ENCODE data around the gene FLOT1. TPM values are rescaled to one million over a fixed set of nuclear protein-coding genes. Genes with fewer than 3 reads are reported as not detected.

The FLOT1 gene
- total and polyA plus RNA-seq, 9 of the 15 experiments (the other 6 are each of a cell fraction or from before 2014, with no cell fraction given): 11.7 to 149 (median 118) TPM

- no peak for TF ChIP-seq ZNF124 (CRISPR knock-in tag; IDR thresholded peaks at IDR 0.05)
- TF ChIP-seq JUND (IDR thresholded peaks at IDR 0.05; ENCODE audit: borderline replicate concordance, low read depth, low read length): peak; percentile 41; the same call in 1 of the 2 replicates
- no peak for TF ChIP-seq JUND (tag; IDR thresholded peaks at IDR 0.05; ENCODE audit: borderline replicate concordance, low read depth, low read length)
- TF ChIP-seq HNRNPL (IDR thresholded peaks at IDR 0.05; ENCODE audit: low read depth, low read length): no peak
- TF ChIP-seq TCF3 (CRISPR knock-in tag; IDR thresholded peaks at IDR 0.05): peak; percentile 34; the same call in 1 of the 2 replicates
- TF ChIP-seq ETV1 (tag; conservative IDR thresholded peaks at IDR 0.05; ENCODE audit: low read depth): peak; percentile 58; the same call in 1 of the 2 replicates
- no peak for TF ChIP-seq ZNF324 (CRISPR knock-in tag; IDR thresholded peaks at IDR 0.05)
- no peak for TF ChIP-seq SREBF2 (CRISPR knock-in tag; IDR thresholded peaks at IDR 0.05)
- peak; percentile 71; the same call in 1 of the 2 replicates for TF ChIP-seq STAG1 (CRISPR knock-in tag; IDR thresholded peaks at IDR 0.05; ENCODE audit: borderline replicate concordance)
- TF ChIP-seq ZNF511 (CRISPR knock-in tag; IDR thresholded peaks at IDR 0.05): no peak
- TF ChIP-seq EWSR1 (IDR thresholded peaks at IDR 0.05; ENCODE audit: borderline replicate concordance, low read depth, partially characterized antibody): no peak
- TF ChIP-seq CC2D1A (IDR thresholded peaks at IDR 0.05): peak; percentile 55; the same call in 1 of the 2 replicates
- no peak for TF ChIP-seq ZNF280A (IDR thresholded peaks at IDR 0.05; ENCODE audit: low read depth, partially characterized antibody)
- no peak for TF ChIP-seq ZNF184 (CRISPR knock-in tag; IDR thresholded peaks at IDR 0.05)
- no peak for TF ChIP-seq TGIF2 (CRISPR knock-in tag; IDR thresholded peaks at IDR 0.05)
- no peak for TF ChIP-seq SMAD3 (CRISPR knock-in tag; conservative IDR thresholded peaks at IDR 0.05)
- no peak for TF ChIP-seq HMGXB4 (CRISPR knock-in tag; IDR thresholded peaks at IDR 0.05)
- TF ChIP-seq POU5F1 (IDR thresholded peaks at IDR 0.05; ENCODE audit: borderline replicate concordance, low read depth, low read length, partially characterized antibody): no peak
- no peak for TF ChIP-seq FOSL1 (tag; conservative IDR thresholded peaks at IDR 0.05)
- TF ChIP-seq KDM1A (IDR thresholded peaks at IDR 0.05): no peak
- no peak for TF ChIP-seq PREB (CRISPR knock-in tag; IDR thresholded peaks at IDR 0.05)
Observed at GRCh38 chr6:30730601-30731435, 11.7 kb downstream of the FLOT1 start (continued).
